Measurements from ENCODE around the gene MYO10.

DNA sequence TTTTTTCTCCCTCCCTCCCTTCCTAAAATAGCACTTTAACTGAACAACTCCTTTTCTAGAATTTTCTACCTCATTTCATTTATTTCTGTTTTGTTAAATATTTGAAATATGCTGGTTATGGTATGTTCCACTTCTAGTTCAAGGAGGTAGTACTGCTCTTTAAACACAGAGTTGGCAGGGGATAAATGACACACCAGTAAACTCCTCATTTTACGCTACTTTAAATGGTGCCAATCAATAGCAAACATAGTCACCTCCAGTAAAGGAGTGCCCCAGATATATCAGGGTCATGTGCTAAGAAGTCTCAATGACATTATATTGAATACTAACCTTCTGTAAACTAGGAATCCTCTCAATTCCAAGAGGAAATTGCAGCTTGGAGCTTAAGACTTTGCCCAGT is 56.9 kb downstream of the MYO10 start:
- TF ChIP-seq, protein P1, sequence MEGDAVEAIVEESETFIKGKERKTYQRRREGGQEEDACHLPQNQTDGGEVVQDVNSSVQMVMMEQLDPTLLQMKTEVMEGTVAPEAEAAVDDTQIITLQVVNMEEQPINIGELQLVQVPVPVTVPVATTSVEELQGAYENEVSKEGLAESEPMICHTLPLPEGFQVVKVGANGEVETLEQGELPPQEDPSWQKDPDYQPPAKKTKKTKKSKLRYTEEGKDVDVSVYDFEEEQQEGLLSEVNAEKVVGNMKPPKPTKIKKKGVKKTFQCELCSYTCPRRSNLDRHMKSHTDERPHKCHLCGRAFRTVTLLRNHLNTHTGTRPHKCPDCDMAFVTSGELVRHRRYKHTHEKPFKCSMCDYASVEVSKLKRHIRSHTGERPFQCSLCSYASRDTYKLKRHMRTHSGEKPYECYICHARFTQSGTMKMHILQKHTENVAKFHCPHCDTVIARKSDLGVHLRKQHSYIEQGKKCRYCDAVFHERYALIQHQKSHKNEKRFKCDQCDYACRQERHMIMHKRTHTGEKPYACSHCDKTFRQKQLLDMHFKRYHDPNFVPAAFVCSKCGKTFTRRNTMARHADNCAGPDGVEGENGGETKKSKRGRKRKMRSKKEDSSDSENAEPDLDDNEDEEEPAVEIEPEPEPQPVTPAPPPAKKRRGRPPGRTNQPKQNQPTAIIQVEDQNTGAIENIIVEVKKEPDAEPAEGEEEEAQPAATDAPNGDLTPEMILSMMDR (IDR thresholded peaks at IDR 0.05): no peak
- TF ChIP-seq POLR2AphosphoS5 (IDR thresholded peaks at IDR 0.05) (no peak), POLR2A (IDR thresholded peaks at IDR 0.05) (no peak)

Measured in upper lobe of left lung (tissue), 4 donors.